Aorta (tissue), 5 donors: ENCODE results near the gene PCDHGC5. TPM values are rescaled to one million over a fixed set of nuclear protein-coding genes. Genes with fewer than 3 reads are reported as not detected.

Source experiments
- ATAC-seq: fragments of 200-7000 bp; cut with Tn5 transposase; one replicate; pipeline ENCODE4 v1.9.1; 2022; ENCODE audit warnings: moderate library complexity; ENCODE audit not compliant: low FRiP score
- DNase-seq, 2 donors: peaks; one replicate each; pipeline ENCODE4 v3.0.0-alpha.2; 2020
- H3K27ac ChIP-seq, 2 donors: one replicate each; pipeline ENCODE4 v1.5.1; 2013; ENCODE audit warnings: low read length in 2 of 2, mild to moderate bottlenecking in 2 of 2, moderate library complexity in 2 of 2, control low read depth in 1 of 2, inconsistent platforms in 1 of 2, low read depth in 1 of 2
- H3K27me3 ChIP-seq, 2 donors: one replicate each; pipeline ENCODE4 v1.6.1; 2013; ENCODE audit warnings: control low read depth in 1 of 2, low read length in 1 of 2, mild to moderate bottlenecking in 1 of 2, moderate library complexity in 1 of 2; ENCODE audit not compliant: insufficient read depth in 2 of 2, control insufficient read depth in 1 of 2
- H3K36me3 ChIP-seq, 2 donors: one replicate each; pipeline ENCODE4 v1.6.1; 2013; ENCODE audit warnings: control low read depth in 1 of 2, low read length in 1 of 2, mild to moderate bottlenecking in 1 of 2; ENCODE audit not compliant: insufficient read depth in 2 of 2, control insufficient read depth in 1 of 2
- H3K4me1 ChIP-seq, 2 donors: one replicate each; pipeline ENCODE4 v1.6.1; 2013; ENCODE audit warnings: low read length in 2 of 2, control low read depth in 1 of 2, mild to moderate bottlenecking in 1 of 2, moderate library complexity in 1 of 2; ENCODE audit not compliant: insufficient read depth in 2 of 2, control insufficient read depth in 1 of 2
- H3K4me3 ChIP-seq, 2 donors: one replicate each; pipeline ENCODE4 v1.5.1; 2013; ENCODE audit warnings: low read length in 2 of 2, control low read depth in 1 of 2, mild to moderate bottlenecking in 1 of 2
- H3K9me3 ChIP-seq: one replicate; pipeline ENCODE4 v1.6.1; 2013; ENCODE audit warnings: mild to moderate bottlenecking, low read length; ENCODE audit not compliant: control insufficient read depth
- WGBS, 2 donors: extraction: QIAGEN DNeasy Blood & Tissue Kit; methylation state at CpG; one replicate each; pipeline ENCODE4 v1.1.7; 2013; 5-methylcytosine and 5-hydroxymethylcytosine counted together
- intact Hi-C, 2 donors: fragments of 100-400 bp; cut with DNase I; formaldehyde crosslinking; loops; one replicate each; pipeline versions ENCODE4 v1.14.2 to v1.15.0; 2022
- polyA plus RNA-seq, 2 donors: library from polyadenylated mRNA; stranded (reverse); fragments of 200-250 nt; gene quantifications; one replicate each; pipeline ENCODE4 v1.2.3, GENCODE V29; 2013
- total RNA-seq, 2 donors: library from RNA; stranded (reverse); fragmentation: NEBNext Ultra II Directional; extraction: Animal tissue kit (Norgen Biotek cat#: 25700); gene quantifications; one replicate each; pipeline ENCODE4 v1.2.1, GENCODE V29; 2021
- donor health status: healthy with polysubstance abuse.
- donor health status: Bipolar disorder and iron deficiency.
- donor health status: DM: no; HTN: no; CAD: no.
- donor health status: DM: no; HTN: no; CAD: no.
- donor health status: DM: yes; HTN: yes; CAD: no.

PCDHGC5 gene
- total and polyA plus RNA-seq, 4 donors: 0.25 to 6.3 (median 1.8) TPM

DNA sequence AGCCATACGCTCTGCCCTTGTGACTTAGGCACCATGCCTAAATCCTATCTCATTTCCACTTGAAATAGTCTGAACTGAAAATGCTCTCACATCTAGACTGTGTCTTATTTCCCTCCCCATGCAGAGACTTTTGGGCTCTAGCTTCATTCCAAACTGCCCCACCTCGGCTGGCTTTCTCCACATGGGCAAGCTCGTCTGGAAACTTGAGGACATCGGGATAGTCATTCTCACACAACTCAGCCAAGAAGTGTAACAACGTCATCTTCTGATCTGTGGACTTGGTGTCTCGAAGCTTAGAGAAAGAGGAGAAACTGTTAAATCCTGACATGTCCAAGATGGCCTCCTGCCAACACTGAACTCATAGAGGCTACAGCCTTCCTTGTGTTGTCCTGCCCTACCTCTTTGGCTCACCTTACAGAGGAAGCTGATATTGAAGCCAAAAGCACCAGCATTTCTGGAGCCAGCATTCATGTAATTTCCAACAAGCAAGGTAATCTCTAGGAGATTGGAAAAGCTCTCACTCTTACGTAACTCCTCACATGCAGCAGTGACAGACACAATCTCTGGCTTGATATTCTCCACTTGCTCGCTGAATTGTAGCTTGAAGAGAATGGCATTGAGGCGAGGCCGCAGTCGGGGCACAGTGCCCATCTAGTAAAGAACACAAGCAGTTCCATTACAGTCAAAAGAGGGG is 39.6 kb downstream of the PCDHGC5 start:
- ATAC-seq (peak; percentile 17), DNase-seq (peak in 1 of 2 donors; percentile 59)
- Histone ChIP-seq H3K36me3 (peaks cover 2 to 7% of the 10 kb centered on the region in 2 donors), H3K9me3 (no peaks in the 10 kb centered on the region), H3K27me3 (no peaks in the 10 kb centered on the region), H3K4me3 (no peak overlapping the region), H3K4me1 (no peaks in the 10 kb centered on the region), H3K27ac (peak overlapping the region; percentile 47 to 66)
- WGBS, 2 donors: 7 to 14% methylated on average over 11 of the region's 11 CpGs
- intact Hi-C loops: loop anchor here (5.0 to 10.0 kb wide), 2 partner anchors 106 to 114 kb away; partner anchors contain the start of genes PCDHGA10 (in 1 of the 2), PCDHGA11 (in 1 of the 2) and PCDHGB7 (in 1 of the 2)

DNA sequence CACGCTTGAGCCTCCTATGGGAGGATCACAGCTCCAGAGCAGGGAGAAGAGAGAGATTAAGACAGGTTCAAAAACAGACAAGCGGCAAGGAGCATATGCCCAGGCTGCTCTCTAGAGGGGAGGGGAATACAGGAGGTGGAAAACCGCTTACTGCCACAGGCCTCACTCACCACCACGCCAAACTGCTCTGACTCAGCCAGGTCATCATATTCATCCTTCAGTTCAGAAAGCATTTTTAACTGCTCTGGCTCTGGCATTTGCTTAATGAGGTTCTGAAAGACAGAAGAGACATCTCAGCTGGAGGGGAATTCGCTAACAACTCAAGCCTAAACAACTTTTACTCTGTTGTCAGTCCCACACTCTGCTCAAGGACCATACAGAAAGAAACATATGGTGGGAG is 40.1 kb downstream of the PCDHGC5 start:
- peak in 1 of 2 donors; percentile 58 for DNase-seq
- H3K36me3 ChIP-seq: peaks cover 2 to 9% of the 10 kb centered on the region in 2 donors
- no peaks in the 10 kb centered on the region for H3K4me1 ChIP-seq
- no peaks in the 10 kb centered on the region for H3K9me3 ChIP-seq
- 32 to 36% methylated on average over 5 of the region's 5 CpGs for WGBS, 2 donors
- H3K27me3 ChIP-seq: no peaks in the 10 kb centered on the region
- no peak for ATAC-seq
- peak overlapping the region; percentile 47 to 66 for H3K27ac ChIP-seq
- intact Hi-C loops: loop anchor here (5.0 to 10.0 kb wide), 2 partner anchors 107 to 114 kb away; partner anchors contain the start of genes PCDHGA10 (in 1 of the 2), PCDHGA11 (in 1 of the 2) and PCDHGB7 (in 1 of the 2)
- H3K4me3 ChIP-seq: no peak overlapping the region

DNA sequence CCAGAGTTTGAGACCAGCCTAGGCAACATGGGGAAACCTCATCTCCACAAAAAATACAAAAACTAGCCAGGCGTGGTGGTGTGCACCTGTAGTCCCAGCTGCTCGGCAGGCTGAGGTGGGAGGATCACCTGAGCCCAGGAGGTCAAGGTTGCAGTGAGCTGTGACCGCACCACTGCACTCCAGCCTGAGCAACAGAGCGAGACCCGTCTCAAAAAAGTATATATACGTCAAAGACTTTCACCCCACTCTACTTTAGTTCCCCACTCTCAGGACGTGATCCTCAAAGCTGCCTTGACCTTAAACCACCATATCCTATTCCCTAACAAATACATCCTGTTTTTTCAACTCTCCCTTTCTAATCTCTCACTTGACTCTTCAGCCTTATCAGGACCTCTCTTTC is 41.0 kb downstream of the PCDHGC5 start:
- ATAC-seq (no peak), DNase-seq (no peak)
- Histone ChIP-seq H3K9me3 (no peaks in the 10 kb centered on the region), H3K4me3 (no peak overlapping the region), H3K27me3 (no peaks in the 10 kb centered on the region), H3K27ac (peak overlapping the region; percentile 47 to 66), H3K36me3 (peaks cover 2 to 9% of the 10 kb centered on the region in 2 donors), H3K4me1 (no peaks in the 10 kb centered on the region)
- WGBS, 2 donors: 93 to 94% methylated on average over 7 of the region's 7 CpGs
- intact Hi-C loops: loop anchor here (5.0 to 10.0 kb wide), 2 partner anchors 108 to 115 kb away; partner anchors contain the start of genes PCDHGA10 (in 1 of the 2), PCDHGA11 (in 1 of the 2) and PCDHGB7 (in 1 of the 2)

DNA sequence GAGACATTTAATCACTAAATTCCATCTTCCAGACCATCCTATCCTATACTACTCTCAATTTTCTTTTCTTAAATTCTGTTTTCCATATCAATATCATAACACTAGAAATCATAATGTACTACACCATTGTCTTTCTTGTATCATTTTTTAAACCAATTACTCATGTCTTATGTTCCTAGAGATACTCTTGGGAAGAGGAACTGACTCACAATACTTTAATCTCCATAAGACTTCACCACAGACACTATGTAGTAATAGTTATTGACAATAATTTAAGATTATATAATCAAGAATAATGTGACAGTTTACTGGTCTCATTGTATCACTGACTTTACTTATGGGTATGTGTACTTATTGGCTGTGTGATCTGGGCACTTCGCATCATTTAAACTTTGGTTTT is 43.8 kb downstream of the PCDHGC5 start:
- Histone ChIP-seq H3K4me3 (no peak overlapping the region), H3K36me3 (peaks cover 0 to 2% of the 10 kb centered on the region in 2 donors), H3K9me3 (no peaks in the 10 kb centered on the region), H3K27ac (no peak overlapping the region), H3K4me1 (no peaks in the 10 kb centered on the region), H3K27me3 (no peaks in the 10 kb centered on the region)
- no peak for DNase-seq
- intact Hi-C loops: no loop called here
- ATAC-seq: no peak
- WGBS, 2 donors: 99 to 100% methylated on average over 1 of the region's 1 CpG

DNA sequence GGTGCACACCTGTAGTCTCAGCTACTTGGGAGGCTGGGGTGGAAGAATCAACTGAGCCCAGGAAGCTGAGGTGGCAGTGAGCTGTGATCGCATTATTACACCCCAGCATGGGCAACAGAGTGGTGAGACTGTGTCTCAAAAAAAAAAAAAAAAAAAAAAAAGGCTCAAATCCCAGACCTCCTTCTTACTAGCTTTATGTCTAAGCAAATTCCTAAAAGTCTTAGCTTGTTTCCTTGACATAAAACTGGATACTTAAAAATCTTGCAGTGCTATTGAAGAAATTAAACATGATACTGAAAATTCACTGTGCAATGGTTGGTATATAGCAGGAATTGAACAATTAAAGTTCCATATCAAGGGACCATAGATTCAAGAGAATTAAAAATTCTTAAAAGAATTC is 45.0 kb downstream of the PCDHGC5 start:
- WGBS, 2 donors: 94 to 100% methylated on average over 1 of the region's 1 CpG
- Histone ChIP-seq H3K27me3 (no peaks in the 10 kb centered on the region), H3K36me3 (peaks cover 0 to 2% of the 10 kb centered on the region in 2 donors), H3K27ac (no peak overlapping the region), H3K9me3 (no peaks in the 10 kb centered on the region), H3K4me3 (no peak overlapping the region), H3K4me1 (no peaks in the 10 kb centered on the region)
- no peak for DNase-seq
- intact Hi-C loops: no loop called here
- ATAC-seq: no peak

DNA sequence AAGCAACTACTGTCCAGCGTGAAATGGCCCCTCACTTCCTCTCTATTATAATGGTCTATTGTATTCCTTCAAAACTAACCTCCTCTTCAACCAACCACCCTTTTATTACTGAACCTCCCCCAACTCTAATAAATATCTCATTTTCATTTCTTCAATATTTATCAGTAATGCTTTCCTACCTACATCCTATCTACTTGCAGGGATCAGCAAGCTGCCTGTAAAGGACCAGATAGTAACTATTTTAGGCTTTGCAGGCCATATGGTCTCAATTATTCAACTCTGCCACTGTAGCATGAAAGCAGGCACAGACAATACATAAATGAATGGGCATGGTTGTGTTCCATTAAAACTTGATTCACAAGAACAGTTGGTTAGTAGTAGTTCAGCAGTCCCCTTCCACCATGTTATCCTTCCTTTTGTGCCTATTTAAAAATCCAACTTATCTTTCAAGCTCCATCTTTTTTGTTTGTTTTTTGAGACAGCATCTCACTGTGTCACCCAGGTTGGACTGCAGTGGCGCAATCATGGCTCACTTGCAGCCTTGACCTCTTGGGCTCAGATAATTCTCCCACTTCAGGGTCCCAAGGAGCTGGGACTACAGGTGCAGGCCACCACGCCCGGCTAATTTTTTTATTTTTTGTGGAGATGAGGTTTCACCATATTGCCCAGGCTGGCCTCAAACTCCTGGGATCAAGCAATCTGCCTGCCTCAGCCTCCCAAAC is 45.8 kb downstream of the PCDHGC5 start:
- 95 to 97% methylated on average over 4 of the region's 4 CpGs for WGBS, 2 donors
- Histone ChIP-seq H3K36me3 (peaks cover 0 to 2% of the 10 kb centered on the region in 2 donors), H3K27ac (no peak overlapping the region), H3K4me1 (no peaks in the 10 kb centered on the region), H3K27me3 (no peaks in the 10 kb centered on the region), H3K4me3 (no peak overlapping the region), H3K9me3 (no peaks in the 10 kb centered on the region)
- intact Hi-C loops: no loop called here
- ATAC-seq (no peak), DNase-seq (no peak)

Other genes starting within 250 kb of the PCDHGC5 start
- 10 to 100 TPM in 1 of 2 donors, 1 to 10 TPM in 1; 8.7 to 10.9 TPM for gene PCDHB15, start 243.7 kb upstream of the PCDHGC5 start, total RNA-seq
- 10 to 100 TPM in 1 of 2 donors, 1 to 10 TPM in 1; 4.4 to 12.1 TPM for gene PCDHB15, start 243.7 kb upstream of the PCDHGC5 start, polyA plus RNA-seq
- gene SLC25A2, start 185.0 kb upstream of the PCDHGC5 start, total RNA-seq: 1 to 10 TPM in 1 of 2 donors, under 1 TPM in 1; 0.69 to 1.1 TPM
- gene SLC25A2, start 185.0 kb upstream of the PCDHGC5 start, polyA plus RNA-seq: not detected
- 10 to 100 TPM; 59.8 to 79.1 TPM for gene TAF7, start 168.3 kb upstream of the PCDHGC5 start, total RNA-seq
- 10 to 100 TPM; 53.5 to 65.3 TPM for gene TAF7, start 168.3 kb upstream of the PCDHGC5 start, polyA plus RNA-seq
- 1 to 10 TPM in 1 of 2 donors, under 1 TPM in 1; 0.91 to 1.6 TPM for gene PCDHGA1, start 158.6 kb upstream of the PCDHGC5 start, total RNA-seq
- 1 to 10 TPM in 1 of 2 donors, not detected in 1; 1.0 TPM for gene PCDHGA1, start 158.6 kb upstream of the PCDHGC5 start, polyA plus RNA-seq
- 10 to 100 TPM in 1 of 2 donors, 1 to 10 TPM in 1; 6.2 to 10.6 TPM for gene PCDHGA2, start 150.3 kb upstream of the PCDHGC5 start, total RNA-seq
- gene PCDHGA2, start 150.3 kb upstream of the PCDHGC5 start, polyA plus RNA-seq: 1 to 10 TPM in 1 of 2 donors, under 1 TPM in 1; 0.75 to 4.2 TPM
- gene PCDHGA3, start 145.3 kb upstream of the PCDHGC5 start, total RNA-seq: 1 to 10 TPM; 4.1 to 7.4 TPM
- gene PCDHGA3, start 145.3 kb upstream of the PCDHGC5 start, polyA plus RNA-seq: 1 to 10 TPM in 1 of 2 donors, under 1 TPM in 1; 0.50 to 2.4 TPM
- 1 to 10 TPM; 3.5 to 6.5 TPM for gene PCDHGB1, start 139.0 kb upstream of the PCDHGC5 start, total RNA-seq
- under 1 TPM; 0.75 to 0.92 TPM for gene PCDHGB1, start 139.0 kb upstream of the PCDHGC5 start, polyA plus RNA-seq
- gene PCDHGA4, start 134.1 kb upstream of the PCDHGC5 start, total RNA-seq: 10 to 100 TPM in 1 of 2 donors, 1 to 10 TPM in 1; 7.1 to 10.2 TPM
- 1 to 10 TPM; 1.3 to 2.0 TPM for gene PCDHGA4, start 134.1 kb upstream of the PCDHGC5 start, polyA plus RNA-seq
- 10 to 100 TPM in 1 of 2 donors, 1 to 10 TPM in 1; 6.5 to 11.7 TPM for gene PCDHGB2, start 129.1 kb upstream of the PCDHGC5 start, total RNA-seq
- gene PCDHGB2, start 129.1 kb upstream of the PCDHGC5 start, polyA plus RNA-seq: 1 to 10 TPM in 1 of 2 donors, under 1 TPM in 1; 0.38 to 1.1 TPM
- 10 to 100 TPM in 1 of 2 donors, 1 to 10 TPM in 1; 7.5 to 11.5 TPM for gene PCDHGA5, start 124.9 kb upstream of the PCDHGC5 start, total RNA-seq
- gene PCDHGA5, start 124.9 kb upstream of the PCDHGC5 start, polyA plus RNA-seq: 1 to 10 TPM in 1 of 2 donors, under 1 TPM in 1; 0.25 to 1.4 TPM
- 1 to 10 TPM; 7.4 to 9.7 TPM for gene PCDHGB3, start 118.8 kb upstream of the PCDHGC5 start, total RNA-seq
- gene PCDHGB3, start 118.8 kb upstream of the PCDHGC5 start, polyA plus RNA-seq: under 1 TPM in 1 of 2 donors, not detected in 1; 0.82 TPM
- gene PCDHGA6, start 115.2 kb upstream of the PCDHGC5 start, total RNA-seq: 10 to 100 TPM in 1 of 2 donors, 1 to 10 TPM in 1; 8.8 to 12.0 TPM
- gene PCDHGA6, start 115.2 kb upstream of the PCDHGC5 start, polyA plus RNA-seq: 1 to 10 TPM in 1 of 2 donors, under 1 TPM in 1; 0.38 to 4.0 TPM
- 1 to 10 TPM; 6.4 to 8.0 TPM for gene PCDHGA7, start 106.3 kb upstream of the PCDHGC5 start, total RNA-seq
- gene PCDHGA7, start 106.3 kb upstream of the PCDHGC5 start, polyA plus RNA-seq: 1 to 10 TPM in 1 of 2 donors, not detected in 1; 2.1 TPM
- 10 to 100 TPM in 1 of 2 donors, 1 to 10 TPM in 1; 7.3 to 10.1 TPM for gene PCDHGB4, start 101.4 kb upstream of the PCDHGC5 start, total RNA-seq
- gene PCDHGB4, start 101.4 kb upstream of the PCDHGC5 start, polyA plus RNA-seq: 1 to 10 TPM in 1 of 2 donors, under 1 TPM in 1; 0.50 to 2.7 TPM
- gene PCDHGA8, start 96.4 kb upstream of the PCDHGC5 start, total RNA-seq: 1 to 10 TPM; 3.0 to 6.8 TPM
- gene PCDHGA8, start 96.4 kb upstream of the PCDHGC5 start, polyA plus RNA-seq: under 1 TPM; 0.13 to 0.54 TPM
- 10 to 100 TPM; 11.7 to 18.2 TPM for gene PCDHGB5, start 91.1 kb upstream of the PCDHGC5 start, total RNA-seq
- gene PCDHGB5, start 91.1 kb upstream of the PCDHGC5 start, polyA plus RNA-seq: 1 to 10 TPM; 2.0 to 5.0 TPM
- 10 to 100 TPM in 1 of 2 donors, 1 to 10 TPM in 1; 8.2 to 13.2 TPM for gene PCDHGA9, start 86.3 kb upstream of the PCDHGC5 start, total RNA-seq
- gene PCDHGA9, start 86.3 kb upstream of the PCDHGC5 start, polyA plus RNA-seq: 1 to 10 TPM in 1 of 2 donors, under 1 TPM in 1; 0.75 to 1.4 TPM
- gene PCDHGB6, start 81.1 kb upstream of the PCDHGC5 start, total RNA-seq: 10 to 100 TPM in 1 of 2 donors, 1 to 10 TPM in 1; 9.5 to 14.6 TPM
- 1 to 10 TPM in 1 of 2 donors, under 1 TPM in 1; 0.38 to 2.4 TPM for gene PCDHGB6, start 81.1 kb upstream of the PCDHGC5 start, polyA plus RNA-seq
- gene PCDHGA10, start 76.1 kb upstream of the PCDHGC5 start, total RNA-seq: 10 to 100 TPM in 1 of 2 donors, 1 to 10 TPM in 1; 6.1 to 11.4 TPM
- 1 to 10 TPM in 1 of 2 donors, under 1 TPM in 1; 0.61 to 1.1 TPM for gene PCDHGA10, start 76.1 kb upstream of the PCDHGC5 start, polyA plus RNA-seq
- 10 to 100 TPM; 12.7 to 24.7 TPM for gene PCDHGB7, start 71.4 kb upstream of the PCDHGC5 start, total RNA-seq
- gene PCDHGB7, start 71.4 kb upstream of the PCDHGC5 start, polyA plus RNA-seq: 1 to 10 TPM; 2.1 to 3.8 TPM
- 1 to 10 TPM; 7.1 to 9.2 TPM for gene PCDHGA11, start 68.0 kb upstream of the PCDHGC5 start, total RNA-seq
- under 1 TPM; 0.50 to 0.72 TPM for gene PCDHGA11, start 68.0 kb upstream of the PCDHGC5 start, polyA plus RNA-seq
- gene PCDHGA12, start 58.6 kb upstream of the PCDHGC5 start, total RNA-seq: 10 to 100 TPM in 1 of 2 donors, 1 to 10 TPM in 1; 7.9 to 18.8 TPM
- gene PCDHGA12, start 58.6 kb upstream of the PCDHGC5 start, polyA plus RNA-seq: 1 to 10 TPM in 1 of 2 donors, under 1 TPM in 1; 0.75 to 2.5 TPM
- gene PCDHGC3, start 13.1 kb upstream of the PCDHGC5 start, total RNA-seq: 100 to 1,000 TPM in 1 of 2 donors, 10 to 100 TPM in 1; 67.3 to 116 TPM
- gene PCDHGC3, start 13.1 kb upstream of the PCDHGC5 start, polyA plus RNA-seq: 10 to 100 TPM; 23.9 to 99.0 TPM
- gene PCDHGC4, start 4.1 kb upstream of the PCDHGC5 start, total RNA-seq: 1 to 10 TPM; 2.8 to 6.1 TPM
- under 1 TPM; 0.05 to 0.38 TPM for gene PCDHGC4, start 4.1 kb upstream of the PCDHGC5 start, polyA plus RNA-seq
- gene DIAPH1, start 129.9 kb downstream of the PCDHGC5 start, total RNA-seq: 100 to 1,000 TPM in 1 of 2 donors, 10 to 100 TPM in 1; 93.4 to 125 TPM
- gene DIAPH1, start 129.9 kb downstream of the PCDHGC5 start, polyA plus RNA-seq: 10 to 100 TPM; 30.8 to 44.1 TPM
- 10 to 100 TPM; 52.4 to 54.3 TPM for gene HDAC3, start 147.8 kb downstream of the PCDHGC5 start, total RNA-seq
- 10 to 100 TPM; 21.3 to 86.8 TPM for gene HDAC3, start 147.8 kb downstream of the PCDHGC5 start, polyA plus RNA-seq
- 1 to 10 TPM; 1.5 to 1.9 TPM for gene RELL2, start 147.9 kb downstream of the PCDHGC5 start, total RNA-seq
- gene RELL2, start 147.9 kb downstream of the PCDHGC5 start, polyA plus RNA-seq: 1 to 10 TPM in 1 of 2 donors, under 1 TPM in 1; 0.63 to 2.9 TPM
- gene FCHSD1, start 162.3 kb downstream of the PCDHGC5 start, total RNA-seq: 10 to 100 TPM; 33.1 to 47.3 TPM
- 10 to 100 TPM in 1 of 2 donors, 1 to 10 TPM in 1; 9.4 to 59.7 TPM for gene FCHSD1, start 162.3 kb downstream of the PCDHGC5 start, polyA plus RNA-seq
- gene ARAP3, start 193.1 kb downstream of the PCDHGC5 start, total RNA-seq: 10 to 100 TPM; 21.4 to 34.2 TPM
- 10 to 100 TPM in 1 of 2 donors, 1 to 10 TPM in 1; 1.8 to 14.1 TPM for gene ARAP3, start 193.1 kb downstream of the PCDHGC5 start, polyA plus RNA-seq